GM21576 (cell line): ENCODE results near the gene KCNB1.

Source experiments
- ATAC-seq: cut with Tn5 transposase; IDR thresholded peaks from one replicate; pipeline ENCODE4 v1.9.1; 2021; ENCODE audit warnings: mild to moderate bottlenecking, moderate library complexity; ENCODE audit not compliant: unreplicated experiment

Gene KCNB1

DNA sequence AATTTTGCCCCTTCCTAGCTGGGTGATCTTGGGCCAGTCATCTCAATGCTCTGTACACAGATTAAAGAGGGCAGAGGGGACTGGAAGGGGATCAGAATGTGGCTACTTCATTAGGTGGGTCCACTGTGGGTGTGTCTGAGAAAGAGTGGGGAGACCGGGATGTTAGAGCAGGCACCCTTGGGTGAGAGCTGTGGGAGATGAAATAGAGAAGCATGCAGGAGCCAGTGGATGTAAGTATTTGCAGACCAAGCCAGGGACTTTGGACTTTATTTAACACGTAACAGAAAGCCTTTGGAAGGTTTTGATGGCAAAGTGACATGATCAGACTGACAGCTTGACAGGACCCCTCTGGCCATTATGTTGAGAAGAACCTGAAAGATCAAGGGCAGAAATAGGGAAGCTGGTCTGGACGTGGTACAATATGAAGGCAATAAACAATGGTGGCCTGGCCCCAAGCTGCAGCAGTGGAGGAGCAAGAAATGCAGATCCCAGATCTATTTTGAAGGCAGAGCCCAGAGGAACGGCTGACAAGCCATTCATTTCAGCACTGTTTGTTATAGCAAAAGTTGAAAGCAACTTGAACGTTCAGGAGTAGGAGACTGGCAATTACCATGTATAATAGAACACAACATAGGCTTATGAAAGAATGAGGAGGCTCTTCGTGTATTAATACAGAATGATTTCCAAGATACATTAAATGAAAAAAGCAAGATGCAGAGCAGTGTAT is 122.1 kb downstream of the KCNB1 start:
- no peak for ATAC-seq

DNA sequence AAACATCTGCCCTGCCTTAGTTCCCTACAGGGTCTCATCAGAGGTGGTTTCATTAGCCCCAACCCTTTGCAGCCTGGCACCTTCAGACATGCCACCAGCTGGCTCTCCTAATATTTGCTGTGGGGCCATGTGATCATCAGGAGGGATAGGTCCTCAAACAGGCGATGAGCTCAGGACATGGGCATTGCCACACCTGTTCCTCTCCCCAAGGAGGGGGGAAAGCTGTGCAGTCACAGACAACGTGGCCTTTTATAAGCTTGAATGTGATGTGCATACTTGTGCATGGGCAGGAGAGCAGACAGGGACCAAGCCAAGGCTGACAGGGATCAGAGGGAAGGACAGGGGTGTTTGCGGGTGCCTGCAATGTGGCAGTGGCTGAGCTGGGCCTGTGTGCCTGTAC is 125.8 kb downstream of the KCNB1 start:
- no peak for ATAC-seq

- ATAC-seq, result no peak
Measured at GRCh38 chr20:49354673-49355072, 127.8 kb downstream of the KCNB1 start.

DNA sequence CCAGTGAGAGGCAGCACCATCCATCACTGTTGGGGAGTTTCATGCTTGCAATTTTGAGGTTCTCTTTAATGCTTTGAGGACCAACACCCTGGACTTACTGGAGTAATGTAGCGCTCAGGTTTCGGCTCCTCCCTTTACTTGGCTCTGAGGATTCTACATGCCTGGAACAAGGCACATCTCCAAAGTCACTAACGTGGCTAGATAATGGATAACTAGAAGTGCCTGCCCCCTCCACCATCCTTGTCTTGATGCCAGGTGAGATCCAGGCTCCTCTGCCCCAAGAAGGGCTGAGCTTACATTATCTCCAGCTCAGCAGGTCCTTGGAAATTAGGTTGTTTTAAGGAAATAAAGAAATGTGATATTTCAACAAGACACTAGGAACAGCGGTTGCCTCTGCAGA is 129.1 kb downstream of the KCNB1 start:
- no peak for ATAC-seq

DNA sequence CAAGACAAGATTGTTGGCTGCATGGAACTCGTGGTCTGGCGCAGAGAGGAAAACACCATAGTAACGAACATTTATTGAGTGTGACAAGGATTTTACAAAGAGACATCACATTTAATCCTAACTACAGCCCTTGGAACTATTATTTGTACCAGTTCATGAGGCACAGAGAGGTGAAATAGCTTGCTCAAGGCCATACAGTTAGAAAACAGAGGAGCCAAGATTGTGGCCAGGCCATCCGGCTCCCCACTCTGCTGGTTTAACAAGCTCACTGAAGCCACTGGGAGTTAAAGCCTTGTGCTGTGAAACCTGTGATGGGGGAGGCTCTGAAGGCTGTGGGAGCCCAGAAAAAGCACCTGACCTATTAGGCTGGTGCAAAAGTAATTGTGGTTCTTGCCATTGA is 129.7 kb downstream of the KCNB1 start:
- ATAC-seq, result no peak

DNA sequence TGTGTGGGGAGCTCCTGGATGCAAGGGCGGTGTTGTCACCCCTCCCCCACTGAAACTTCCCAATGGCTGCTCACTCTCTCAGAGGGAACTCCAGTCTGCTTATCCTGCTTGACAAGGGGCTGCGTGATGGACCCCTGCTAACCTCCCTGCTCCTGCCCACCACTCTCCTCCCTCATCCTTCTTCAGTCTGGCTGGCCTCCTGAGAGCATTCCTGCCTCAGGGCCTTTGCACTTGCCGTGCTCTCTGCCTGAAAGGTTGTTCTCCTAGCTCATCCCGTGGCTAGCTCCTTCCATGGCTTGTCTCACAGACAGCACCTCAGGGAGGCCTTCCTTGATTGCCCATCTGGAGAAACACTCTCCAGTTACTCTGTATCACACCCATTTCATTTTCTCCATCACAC is 130.7 kb downstream of the KCNB1 start:
- ATAC-seq, result no peak

DNA sequence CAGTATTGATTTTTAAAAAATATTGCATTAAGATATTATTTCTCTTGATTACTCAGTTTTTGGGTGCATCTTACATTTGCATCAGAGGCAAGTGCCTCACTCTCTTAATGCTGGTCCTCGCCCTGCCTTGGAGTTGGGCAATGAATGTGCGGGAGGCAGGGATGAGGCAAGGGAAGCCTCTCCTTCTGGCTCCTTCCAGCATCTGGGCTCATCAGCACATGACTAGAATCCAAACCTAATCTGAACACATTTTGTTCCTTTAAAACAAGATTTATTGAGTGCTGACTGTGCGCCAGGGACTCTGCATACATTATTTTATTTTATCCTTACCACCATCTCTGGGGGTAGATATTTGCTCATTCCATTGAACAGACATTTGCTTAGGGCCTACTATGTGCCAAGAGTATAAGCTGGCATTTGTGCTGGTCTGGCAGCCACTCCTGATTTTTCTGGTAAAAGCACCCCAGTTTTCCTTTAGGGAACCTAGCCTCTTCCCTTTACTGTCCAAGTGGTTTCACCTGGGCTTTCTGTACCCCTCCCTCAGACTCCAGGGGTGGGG is 132.7 kb downstream of the KCNB1 start:
- ATAC-seq, result no peak

DNA sequence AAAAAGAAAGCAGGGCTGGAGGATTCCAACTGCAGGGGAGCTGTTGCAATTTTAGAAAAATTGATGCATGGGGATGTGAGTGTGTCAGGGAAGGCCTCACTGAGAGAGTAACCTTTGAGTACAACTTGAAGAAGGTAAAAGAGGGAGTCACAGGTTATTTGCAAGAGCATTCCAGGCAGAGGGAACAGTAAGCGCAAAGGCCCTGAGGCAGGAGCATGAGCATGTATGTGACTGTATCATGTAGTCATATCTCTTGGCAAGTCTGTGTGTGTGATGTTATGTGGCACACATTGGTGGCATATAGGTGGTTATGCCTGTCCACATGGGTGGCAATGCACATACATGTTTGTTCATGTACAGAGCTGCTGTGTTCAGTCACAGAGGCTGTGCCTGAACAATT is 133.4 kb downstream of the KCNB1 start:
- ATAC-seq, result no peak

- ATAC-seq, result no peak
Measured at GRCh38 chr20:49348563-49348962, 133.9 kb downstream of the KCNB1 start.

DNA sequence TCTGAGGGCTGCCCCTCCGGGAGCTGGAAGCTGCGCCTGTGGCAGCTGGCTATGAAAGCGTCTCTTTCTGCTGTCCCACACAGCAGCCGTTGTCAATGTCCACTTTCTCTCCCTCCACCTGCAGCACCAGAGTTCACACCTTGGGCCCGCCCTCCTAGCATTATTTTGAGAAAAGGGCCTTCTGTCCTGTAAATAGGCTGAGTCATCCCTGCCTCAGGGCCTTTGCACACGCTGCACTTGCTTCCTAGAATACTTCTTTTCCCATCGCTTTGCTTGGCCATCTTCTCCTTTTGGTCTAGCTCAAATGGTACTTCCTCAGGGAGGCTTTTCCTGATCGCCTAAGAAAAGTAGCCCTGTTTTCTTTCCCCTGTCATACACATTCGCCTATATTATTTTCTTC is 135.3 kb downstream of the KCNB1 start:
- no peak for ATAC-seq

DNA sequence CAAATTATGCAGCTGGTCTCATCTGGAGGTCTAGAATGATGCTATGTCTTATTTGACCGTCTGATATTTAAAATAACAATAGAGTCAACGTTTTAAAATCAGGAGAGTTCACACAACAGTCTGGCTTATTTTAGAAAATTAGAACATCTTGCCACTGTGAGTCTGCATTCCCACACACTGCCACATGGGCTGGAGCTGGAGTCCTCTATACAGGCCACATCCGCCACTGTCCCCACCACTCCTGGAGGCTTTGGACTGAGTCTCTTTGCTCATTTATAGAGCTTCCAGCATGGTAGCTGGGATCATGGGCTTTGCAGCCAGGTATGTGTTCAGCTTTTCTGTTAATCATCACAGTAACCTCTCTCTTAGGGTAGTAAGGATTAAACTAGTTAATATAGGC is 135.8 kb downstream of the KCNB1 start:
- ATAC-seq, result no peak

- no peak for ATAC-seq
Measured at GRCh38 chr20:49345524-49345923, 136.9 kb downstream of the KCNB1 start.

- no peak for ATAC-seq
Measured at GRCh38 chr20:49344975-49345374, 137.5 kb downstream of the KCNB1 start.

DNA sequence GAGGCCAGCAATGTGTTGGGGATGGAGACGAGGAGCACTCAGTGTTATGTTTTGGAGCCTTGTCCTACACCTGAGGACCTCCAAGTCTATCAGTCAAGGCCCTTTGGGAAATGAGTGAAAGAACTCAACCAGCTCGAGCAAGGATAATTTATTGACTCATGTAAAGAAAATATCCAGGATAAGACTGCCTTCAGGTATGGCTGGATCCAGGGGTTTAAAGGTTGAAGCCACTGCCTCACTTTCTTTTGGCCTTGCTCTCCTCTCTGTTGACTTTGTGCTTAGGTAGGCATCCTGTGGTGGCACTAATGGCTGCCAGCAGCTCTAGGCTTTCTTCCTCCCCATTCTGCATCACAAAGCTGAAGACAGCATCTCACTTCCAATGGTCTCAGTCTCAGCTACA is 138.3 kb downstream of the KCNB1 start:
- ATAC-seq, result no peak

DNA sequence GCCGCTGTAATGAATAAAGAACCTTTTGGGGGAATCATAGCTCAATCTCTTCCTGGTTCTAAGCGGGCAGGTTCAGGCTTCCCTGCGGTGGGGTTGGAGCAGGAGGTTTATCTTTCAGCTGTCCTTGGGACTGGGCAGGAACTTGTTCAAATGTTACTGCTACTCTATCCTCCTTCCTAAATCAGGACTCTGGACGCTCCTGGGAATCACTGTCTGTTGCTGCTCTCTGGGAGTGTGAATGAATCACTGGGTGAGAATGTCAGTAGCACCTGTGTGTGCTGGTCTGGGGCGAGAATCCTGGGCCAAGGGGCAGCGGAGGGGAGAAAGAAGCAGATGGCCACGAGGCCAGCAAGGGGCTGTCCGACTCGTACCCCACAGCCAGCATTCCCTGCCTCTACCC is 139.2 kb downstream of the KCNB1 start:
- no peak for ATAC-seq

DNA sequence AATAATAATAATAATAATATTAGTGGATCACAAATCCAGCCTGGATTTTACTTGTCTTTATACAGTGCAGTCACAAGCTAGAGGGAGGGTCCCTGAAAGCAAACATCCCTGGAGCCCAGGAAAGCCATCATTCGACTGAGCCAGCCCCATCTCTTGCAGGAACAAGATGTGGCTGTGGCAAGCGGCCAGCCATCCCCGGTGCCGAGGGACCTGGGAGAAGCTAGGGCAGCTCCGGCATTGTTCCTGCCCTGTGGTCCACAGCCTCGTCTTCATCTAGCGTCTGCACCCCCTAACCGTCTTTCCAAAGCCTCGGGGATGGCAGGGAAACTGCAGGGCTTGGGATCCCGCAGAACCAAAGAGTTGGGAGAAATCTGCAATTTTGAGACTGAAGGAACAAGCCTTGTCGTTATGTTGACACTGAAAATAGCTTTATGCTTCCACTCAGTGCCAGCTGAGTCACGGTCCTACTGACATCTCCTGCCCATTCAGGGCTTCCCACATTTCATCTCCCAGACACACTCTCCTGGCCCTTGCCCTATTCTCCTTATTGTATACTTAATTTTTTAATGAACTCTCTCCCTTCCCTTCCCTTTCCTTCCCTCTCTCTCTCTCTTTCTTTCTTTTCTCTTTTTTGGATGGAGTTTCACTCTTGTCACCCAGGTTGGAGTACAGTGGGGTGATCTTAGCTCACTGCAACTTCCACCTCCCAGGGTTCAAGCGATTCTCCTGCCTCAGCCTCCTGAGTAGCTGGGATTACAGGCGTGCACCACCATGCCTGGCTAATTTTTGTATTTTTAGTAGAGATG is 142.1 kb downstream of the KCNB1 start:
- ATAC-seq, result no peak

DNA sequence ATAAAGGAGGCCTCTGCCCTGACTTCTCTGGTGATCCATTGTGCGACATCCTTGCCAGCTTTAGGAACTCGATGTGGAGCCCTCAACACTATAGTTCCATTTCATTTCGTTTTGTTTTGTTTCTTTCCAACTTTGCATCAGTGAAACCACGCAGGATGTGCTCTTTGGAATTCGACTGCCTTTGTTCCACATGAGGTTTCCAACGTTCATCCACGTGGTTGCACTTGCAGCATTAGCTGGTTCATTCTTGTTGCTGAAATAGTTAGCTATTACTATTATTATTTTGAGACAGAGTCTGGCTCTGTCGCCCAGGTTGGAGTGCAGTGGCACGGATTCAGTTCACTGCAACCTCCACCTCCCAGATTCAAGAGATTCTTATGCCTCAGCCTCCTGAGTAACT is 143.3 kb downstream of the KCNB1 start:
- no peak for ATAC-seq

DNA sequence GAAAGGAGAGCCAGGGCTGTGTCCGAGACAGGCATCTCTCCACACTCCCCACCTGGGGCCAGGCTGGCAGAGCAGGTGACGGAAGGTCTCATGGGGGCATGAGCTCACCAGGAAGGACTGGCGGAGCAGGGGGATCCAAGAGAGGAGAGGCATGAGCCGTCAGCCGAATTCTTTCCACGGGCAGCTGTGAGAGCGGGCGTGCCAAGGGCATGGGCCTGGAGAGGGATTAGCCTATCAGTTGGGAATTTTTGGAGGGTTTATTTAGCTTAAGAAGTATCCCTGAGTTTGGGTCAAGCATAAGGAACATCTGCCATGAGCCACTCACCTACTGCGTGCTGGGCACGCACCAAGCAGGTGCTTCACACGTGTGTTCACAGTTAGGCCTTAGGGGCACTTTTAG is 144.4 kb downstream of the KCNB1 start:
- ATAC-seq, result no peak

DNA sequence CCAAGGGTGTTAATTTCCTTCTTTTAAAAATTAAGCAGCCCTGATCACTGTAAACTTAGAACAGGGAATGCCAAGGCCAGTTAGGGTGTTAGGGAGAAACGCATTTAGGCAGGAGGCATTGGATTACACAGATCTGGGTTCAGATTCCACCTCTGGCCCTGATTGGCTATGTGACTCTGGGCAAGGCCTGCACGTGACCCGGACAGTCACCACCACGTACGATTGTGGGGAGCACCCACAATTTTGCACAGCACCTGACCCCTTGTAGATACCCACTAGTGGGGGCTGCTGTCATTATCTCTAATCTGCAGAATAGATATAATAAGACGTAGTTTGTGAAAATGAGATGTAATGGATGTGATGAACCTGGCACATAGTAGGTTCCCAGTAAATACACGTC is 145.1 kb downstream of the KCNB1 start:
- no peak for ATAC-seq

GRCh38 chr20:49336786-49337185 is 145.7 kb downstream of the KCNB1 start:
- ATAC-seq, result no peak

GRCh38 chr20:49335476-49335875 is 147.0 kb downstream of the KCNB1 start:
- no peak for ATAC-seq
